GM10266 (cell line): ENCODE data around the gene PLXNA2.

Source experiments
- DNase-seq: peaks from one replicate; pipeline ENCODE4 v3.0.0; 2012; ENCODE audit errors: extremely low spot score
- TF ChIP-seq, protein P1 (sequence below): IDR thresholded peaks from 2 replicates; pipeline ENCODE4 v1.5.1; 2012; ENCODE audit warnings: mild to moderate bottlenecking, low read depth; ENCODE audit not compliant: control insufficient read depth, insufficient read depth; ENCODE audit errors: missing control alignments

The PLXNA2 gene

DNA sequence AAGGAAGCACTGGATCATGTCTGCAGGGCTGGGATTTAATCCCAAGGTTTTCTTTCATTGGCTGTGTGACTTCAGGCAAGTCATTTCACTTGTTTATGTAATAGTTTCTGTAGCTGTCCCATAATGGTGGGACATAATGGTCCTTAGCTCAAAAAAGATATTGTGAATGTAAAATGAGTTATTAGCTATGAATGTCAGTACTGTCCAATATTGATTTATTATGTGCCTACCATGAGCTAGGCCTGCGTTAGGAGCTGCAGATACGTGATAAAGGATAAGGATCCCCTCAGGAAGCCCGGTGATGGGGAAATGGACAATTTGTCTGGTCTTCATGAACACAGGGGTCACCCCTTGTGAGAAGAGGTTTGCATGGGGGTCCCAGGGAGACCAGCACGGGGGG lies 95.8 kb downstream of the PLXNA2 start:
- TF ChIP-seq, protein P1, sequence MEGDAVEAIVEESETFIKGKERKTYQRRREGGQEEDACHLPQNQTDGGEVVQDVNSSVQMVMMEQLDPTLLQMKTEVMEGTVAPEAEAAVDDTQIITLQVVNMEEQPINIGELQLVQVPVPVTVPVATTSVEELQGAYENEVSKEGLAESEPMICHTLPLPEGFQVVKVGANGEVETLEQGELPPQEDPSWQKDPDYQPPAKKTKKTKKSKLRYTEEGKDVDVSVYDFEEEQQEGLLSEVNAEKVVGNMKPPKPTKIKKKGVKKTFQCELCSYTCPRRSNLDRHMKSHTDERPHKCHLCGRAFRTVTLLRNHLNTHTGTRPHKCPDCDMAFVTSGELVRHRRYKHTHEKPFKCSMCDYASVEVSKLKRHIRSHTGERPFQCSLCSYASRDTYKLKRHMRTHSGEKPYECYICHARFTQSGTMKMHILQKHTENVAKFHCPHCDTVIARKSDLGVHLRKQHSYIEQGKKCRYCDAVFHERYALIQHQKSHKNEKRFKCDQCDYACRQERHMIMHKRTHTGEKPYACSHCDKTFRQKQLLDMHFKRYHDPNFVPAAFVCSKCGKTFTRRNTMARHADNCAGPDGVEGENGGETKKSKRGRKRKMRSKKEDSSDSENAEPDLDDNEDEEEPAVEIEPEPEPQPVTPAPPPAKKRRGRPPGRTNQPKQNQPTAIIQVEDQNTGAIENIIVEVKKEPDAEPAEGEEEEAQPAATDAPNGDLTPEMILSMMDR = no peak

GRCh38 chr1:208146650-208147049 lies 97.5 kb downstream of the PLXNA2 start:
- no peak for DNase-seq
- TF ChIP-seq, protein P1 = no peak

More for the DNA sequence above, 95.8 kb downstream of the PLXNA2 start:
- no peak for DNase-seq

GRCh38 chr1:208145167-208145566 lies 99.0 kb downstream of the PLXNA2 start:
- TF ChIP-seq, protein P1 = no peak
- no peak for DNase-seq

GRCh38 chr1:208142590-208143382 lies 101.4 kb downstream of the PLXNA2 start:
- TF ChIP-seq, protein P1 = no peak
- DNase-seq = no peak

DNA sequence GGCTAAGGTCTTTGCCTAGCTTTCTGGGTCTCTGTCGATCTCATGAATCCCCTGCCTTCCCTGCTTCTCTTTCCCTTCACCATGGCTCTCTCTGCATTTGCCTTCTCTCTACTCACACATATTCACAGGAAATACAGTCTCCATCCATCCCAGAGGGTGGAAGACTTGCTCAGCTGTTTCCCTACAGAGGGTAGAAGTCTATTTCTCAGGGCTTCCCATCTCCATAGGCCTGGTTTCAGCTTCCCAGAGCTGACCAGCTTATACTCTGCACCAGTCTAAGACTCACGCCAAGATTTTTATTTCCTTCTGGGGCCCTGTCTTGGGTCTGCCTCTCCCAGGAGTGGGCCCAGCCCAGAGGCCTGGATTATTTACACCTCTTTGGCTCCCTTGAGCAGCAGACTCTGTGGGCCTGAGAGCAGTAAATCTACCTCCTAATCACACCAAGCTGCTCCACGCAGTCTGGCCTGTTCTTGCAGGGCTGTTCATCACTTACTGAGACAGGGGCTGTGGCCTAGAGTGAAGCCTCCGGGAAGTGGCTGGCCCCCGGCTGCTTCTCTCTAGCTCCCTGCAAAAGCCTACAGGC lies 102.5 kb downstream of the PLXNA2 start:
- DNase-seq = no peak
- TF ChIP-seq, protein P1 = no peak

GRCh38 chr1:208139434-208140045 lies 104.6 kb downstream of the PLXNA2 start:
- no peak for DNase-seq
- TF ChIP-seq, protein P1 = no peak

DNA sequence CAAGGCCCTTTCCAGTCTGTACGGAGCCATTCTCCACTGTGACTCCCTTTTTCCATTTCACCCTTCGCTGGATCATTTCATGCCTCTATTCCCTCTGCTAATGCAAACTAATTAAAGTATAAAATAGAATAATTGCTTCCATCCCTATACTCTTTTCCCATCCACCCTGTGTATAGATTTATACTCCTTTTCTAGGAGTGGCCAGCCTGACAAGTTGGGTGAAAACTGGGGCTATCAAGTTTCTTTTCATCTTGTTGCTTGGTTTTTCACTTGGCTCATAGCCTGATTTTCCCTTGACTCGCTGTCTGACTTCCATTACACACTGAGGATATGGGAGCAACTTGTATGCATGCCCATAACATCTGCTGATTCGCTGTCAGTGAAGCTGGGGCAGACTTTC lies 107.0 kb downstream of the PLXNA2 start:
- DNase-seq = no peak
- TF ChIP-seq, protein P1 = no peak
